ENCODE measurements around the gene NUP210L.

DNA sequence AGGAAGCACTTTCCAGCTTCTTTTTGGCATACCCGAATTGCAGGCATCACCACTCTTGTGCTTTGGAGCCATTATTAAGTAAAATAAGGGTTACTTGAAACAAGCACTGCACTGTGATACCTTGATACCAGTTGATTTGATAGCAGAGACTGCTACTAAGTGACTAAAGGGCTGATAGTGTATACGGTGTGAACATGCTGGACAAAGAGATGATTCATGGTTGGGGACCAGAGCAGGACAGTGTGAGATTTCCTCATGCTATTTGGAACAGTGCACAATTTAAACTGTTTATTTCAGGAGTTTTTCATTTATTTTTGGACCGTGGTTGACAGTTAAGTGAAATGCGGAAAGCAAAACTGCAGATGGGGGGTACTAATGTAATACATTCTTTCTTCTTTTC lies 154.5 kb downstream of the NUP210L start:
- TF ChIP-seq CTCF (IDR thresholded peaks at IDR 0.05) = no peak
- TF ChIP-seq POLR2A (IDR thresholded peaks at IDR 0.05) = no peak
- TF ChIP-seq POLR2AphosphoS5 (IDR thresholded peaks at IDR 0.05) = no peak
- TF ChIP-seq EP300 (IDR thresholded peaks at IDR 0.05) = no peak

Measured in stomach (tissue), 4 donors.